Liver (tissue), 9 donors: ENCODE measurements around the gene LDLR. TPM values are rescaled to one million over a fixed set of nuclear protein-coding genes. Genes with fewer than 3 reads are reported as not detected.

Experiments
- DNase-seq: peaks from one replicate; pipeline ENCODE4 v3.0.0-alpha.2; 2017; ENCODE audit warnings: low spot score
- H3K27ac ChIP-seq, 2 donors: one replicate each; pipeline ENCODE4 v1.7.0; 2013; ENCODE audit warnings: inconsistent platforms in 2 of 2, low read length in 2 of 2, control low read depth in 1 of 2, low read depth in 1 of 2, mild to moderate bottlenecking in 1 of 2
- H3K27me3 ChIP-seq, 4 donors: one replicate each; pipeline versions ENCODE4 v1.6.1 to v1.7.0; 2013; ENCODE audit warnings: low read length in 3 of 4, inconsistent platforms in 1 of 4, mild to moderate bottlenecking in 1 of 4, moderate library complexity in 1 of 4; ENCODE audit not compliant: control insufficient read depth in 4 of 4, insufficient read depth in 4 of 4
- H3K36me3 ChIP-seq, 4 donors: one replicate each; pipeline versions ENCODE4 v1.6.1 to v1.7.0; 2013; ENCODE audit warnings: low read length in 3 of 4, mild to moderate bottlenecking in 3 of 4, low read depth in 1 of 4, moderate library complexity in 1 of 4; ENCODE audit not compliant: control insufficient read depth in 4 of 4, insufficient read depth in 3 of 4
- H3K4me1 ChIP-seq, 4 donors: one replicate each; pipeline versions ENCODE4 v1.6.1 to v1.7.0; 2013; ENCODE audit warnings: low read length in 3 of 4, mild to moderate bottlenecking in 3 of 4, moderate library complexity in 1 of 4; ENCODE audit not compliant: control insufficient read depth in 4 of 4, insufficient read depth in 4 of 4
- H3K4me3 ChIP-seq, 3 donors: one replicate each; pipeline versions ENCODE4 v1.6.1 to v1.7.0; 2013; ENCODE audit warnings: low read length in 3 of 3, control low read depth in 1 of 3, low read depth in 1 of 3, mild to moderate bottlenecking in 1 of 3
- H3K9ac ChIP-seq, 2 donors: one replicate each; pipeline ENCODE4 v1.7.0; 2013; ENCODE audit warnings: low read length in 2 of 2, mild to moderate bottlenecking in 2 of 2, moderate library complexity in 2 of 2, control low read depth in 1 of 2, low read depth in 1 of 2
- H3K9me3 ChIP-seq, 4 donors: one replicate each; pipeline versions ENCODE4 v1.6.1 to v1.7.0; 2013; ENCODE audit warnings: low read length in 3 of 4; ENCODE audit not compliant: control insufficient read depth in 4 of 4
- FOXA1 ChIP-seq: IDR thresholded peaks from 2 replicates; pipeline ENCODE4 v1.6.1; 2016; ENCODE audit warnings: antibody characterized with exemption
- HNF4A ChIP-seq, 2 donors: conservative IDR thresholded peaks; 2 replicates each; pipeline ENCODE4 v1.6.1; 2016; ENCODE audit warnings: antibody characterized with exemption in 2 of 2, mild to moderate bottlenecking in 2 of 2
- RXRA ChIP-seq, 2 donors: IDR thresholded peaks; 2 replicates each; pipeline ENCODE4 v1.6.1; 2017 to 2018; ENCODE audit warnings: antibody characterized with exemption in 2 of 2, mild to moderate bottlenecking in 1 of 2
- SP1 ChIP-seq: IDR thresholded peaks from 2 replicates; pipeline ENCODE4 v1.6.1; 2018; ENCODE audit warnings: antibody characterized with exemption, mild to moderate bottlenecking
- TAF1 ChIP-seq: conservative IDR thresholded peaks from 2 replicates; pipeline ENCODE4 v1.6.1; 2016; ENCODE audit warnings: antibody characterized with exemption, mild to moderate bottlenecking
- YY1 ChIP-seq: IDR thresholded peaks from 2 replicates; pipeline ENCODE4 v1.6.1; 2016; ENCODE audit warnings: antibody characterized with exemption, mild to moderate bottlenecking
- WGBS: extraction: QIAGEN DNeasy Blood & Tissue Kit; methylation state at CpG from one replicate; pipeline ENCODE4 v1.1.7; 2013; 5-methylcytosine and 5-hydroxymethylcytosine counted together
- polyA plus RNA-seq, 2 donors: library from polyadenylated mRNA; stranded (reverse) in 1 of 2; unstranded in 1 of 2; fragments of 200-250 nt in 1 of 2; fragments of >200 nt in 1 of 2; fragmentation: Nextera tagmentation in 1 of 2; extraction: Ambion mirVana in 1 of 2; gene quantifications; one replicate each; pipeline versions ENCODE4 v1.2.1 to v1.2.3, GENCODE V29; 2013 to 2015
- total RNA-seq, 2 donors: library from RNA; depleted of rRNA; stranded (reverse); fragments of >200 nt; gene quantifications; one replicate each; pipeline ENCODE4 v1.2.3, GENCODE V29; 2014
- TF ChIP-seq, protein P1 (sequence below): IDR thresholded peaks from 2 replicates; pipeline ENCODE4 v1.6.1; 2016; ENCODE audit warnings: antibody characterized with exemption, mild to moderate bottlenecking
- TF ChIP-seq, protein P2 (sequence below): fragments of 150-350 bp; IDR thresholded peaks from 2 replicates; pipeline ENCODE4 v1.5.1; 2017; ENCODE audit warnings: improper control_type of control experiment, low read depth, low read length; ENCODE audit not compliant: missing input control
- TF ChIP-seq, protein P3 (sequence below): IDR thresholded peaks from 2 replicates; pipeline ENCODE4 v1.6.1; 2016; ENCODE audit warnings: antibody characterized with exemption
- donor health status: healthy.
- donor health status: healthy.
- donor health status: healthy.
- donor health status: healthy.
- donor health status: healthy.

LDLR gene
- total and polyA plus RNA-seq, 4 donors, result 17.3 to 141 (median 63.9) TPM

DNA sequence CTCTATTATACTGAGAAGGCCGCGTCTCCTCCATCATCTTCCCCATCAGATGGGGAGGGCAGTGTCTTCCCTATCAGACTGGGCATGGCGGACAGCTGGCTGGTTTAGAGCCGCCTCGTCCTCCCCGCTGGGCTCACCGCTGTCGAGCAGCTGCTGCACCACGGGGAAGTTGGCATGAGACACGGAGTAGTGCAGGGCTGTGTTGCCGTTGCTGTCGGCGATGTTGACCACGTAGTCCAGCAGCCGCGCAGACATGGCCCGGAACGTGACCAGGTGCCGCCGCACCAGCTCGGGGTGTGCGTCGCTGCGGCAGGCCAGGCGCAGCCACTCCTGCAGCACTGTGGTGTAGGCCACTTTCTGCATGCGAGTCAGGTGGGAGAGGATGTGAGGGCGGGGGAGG is 85.1 kb downstream of the LDLR start (continued):
- TF ChIP-seq, protein P1, sequence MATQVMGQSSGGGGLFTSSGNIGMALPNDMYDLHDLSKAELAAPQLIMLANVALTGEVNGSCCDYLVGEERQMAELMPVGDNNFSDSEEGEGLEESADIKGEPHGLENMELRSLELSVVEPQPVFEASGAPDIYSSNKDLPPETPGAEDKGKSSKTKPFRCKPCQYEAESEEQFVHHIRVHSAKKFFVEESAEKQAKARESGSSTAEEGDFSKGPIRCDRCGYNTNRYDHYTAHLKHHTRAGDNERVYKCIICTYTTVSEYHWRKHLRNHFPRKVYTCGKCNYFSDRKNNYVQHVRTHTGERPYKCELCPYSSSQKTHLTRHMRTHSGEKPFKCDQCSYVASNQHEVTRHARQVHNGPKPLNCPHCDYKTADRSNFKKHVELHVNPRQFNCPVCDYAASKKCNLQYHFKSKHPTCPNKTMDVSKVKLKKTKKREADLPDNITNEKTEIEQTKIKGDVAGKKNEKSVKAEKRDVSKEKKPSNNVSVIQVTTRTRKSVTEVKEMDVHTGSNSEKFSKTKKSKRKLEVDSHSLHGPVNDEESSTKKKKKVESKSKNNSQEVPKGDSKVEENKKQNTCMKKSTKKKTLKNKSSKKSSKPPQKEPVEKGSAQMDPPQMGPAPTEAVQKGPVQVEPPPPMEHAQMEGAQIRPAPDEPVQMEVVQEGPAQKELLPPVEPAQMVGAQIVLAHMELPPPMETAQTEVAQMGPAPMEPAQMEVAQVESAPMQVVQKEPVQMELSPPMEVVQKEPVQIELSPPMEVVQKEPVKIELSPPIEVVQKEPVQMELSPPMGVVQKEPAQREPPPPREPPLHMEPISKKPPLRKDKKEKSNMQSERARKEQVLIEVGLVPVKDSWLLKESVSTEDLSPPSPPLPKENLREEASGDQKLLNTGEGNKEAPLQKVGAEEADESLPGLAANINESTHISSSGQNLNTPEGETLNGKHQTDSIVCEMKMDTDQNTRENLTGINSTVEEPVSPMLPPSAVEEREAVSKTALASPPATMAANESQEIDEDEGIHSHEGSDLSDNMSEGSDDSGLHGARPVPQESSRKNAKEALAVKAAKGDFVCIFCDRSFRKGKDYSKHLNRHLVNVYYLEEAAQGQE, result no peak
- no peak for TF ChIP-seq HNF4A (conservative IDR thresholded peaks at IDR 0.05)
- TF ChIP-seq, protein P2, sequence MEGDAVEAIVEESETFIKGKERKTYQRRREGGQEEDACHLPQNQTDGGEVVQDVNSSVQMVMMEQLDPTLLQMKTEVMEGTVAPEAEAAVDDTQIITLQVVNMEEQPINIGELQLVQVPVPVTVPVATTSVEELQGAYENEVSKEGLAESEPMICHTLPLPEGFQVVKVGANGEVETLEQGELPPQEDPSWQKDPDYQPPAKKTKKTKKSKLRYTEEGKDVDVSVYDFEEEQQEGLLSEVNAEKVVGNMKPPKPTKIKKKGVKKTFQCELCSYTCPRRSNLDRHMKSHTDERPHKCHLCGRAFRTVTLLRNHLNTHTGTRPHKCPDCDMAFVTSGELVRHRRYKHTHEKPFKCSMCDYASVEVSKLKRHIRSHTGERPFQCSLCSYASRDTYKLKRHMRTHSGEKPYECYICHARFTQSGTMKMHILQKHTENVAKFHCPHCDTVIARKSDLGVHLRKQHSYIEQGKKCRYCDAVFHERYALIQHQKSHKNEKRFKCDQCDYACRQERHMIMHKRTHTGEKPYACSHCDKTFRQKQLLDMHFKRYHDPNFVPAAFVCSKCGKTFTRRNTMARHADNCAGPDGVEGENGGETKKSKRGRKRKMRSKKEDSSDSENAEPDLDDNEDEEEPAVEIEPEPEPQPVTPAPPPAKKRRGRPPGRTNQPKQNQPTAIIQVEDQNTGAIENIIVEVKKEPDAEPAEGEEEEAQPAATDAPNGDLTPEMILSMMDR, result no peak
- no peak for TF ChIP-seq SP1

DNA sequence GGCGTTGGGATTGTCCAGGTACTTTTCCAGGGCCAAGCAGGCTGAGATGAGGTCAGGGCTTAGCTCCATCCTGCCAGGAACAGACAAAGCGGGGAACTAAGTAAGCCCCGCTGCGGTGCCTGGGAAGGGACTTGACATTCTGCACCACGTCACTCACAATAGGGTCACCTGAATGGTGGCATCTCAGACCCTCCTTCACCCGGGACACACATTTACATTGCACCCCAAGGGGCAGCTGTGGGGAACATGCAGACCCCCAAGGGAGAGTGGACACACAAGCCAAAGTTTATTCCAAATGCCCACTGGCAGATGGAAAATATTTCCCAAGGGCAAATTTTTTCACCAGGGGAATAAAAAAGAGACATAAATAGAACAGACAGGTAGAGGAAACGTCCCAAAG is 86.7 kb downstream of the LDLR start:
- peaks cover 3 to 17% (median 8%) of the 10 kb centered on the region in 4 donors for H3K4me1 ChIP-seq
- H3K36me3 ChIP-seq, result peaks cover 4 to 42% (median 15%) of the 10 kb centered on the region in 4 donors
- H3K9ac ChIP-seq, result no peak overlapping the region
- WGBS, result 94% methylated on average over 7 of the region's 7 CpGs
- TF ChIP-seq, protein P1, result no peak
- no peak for TF ChIP-seq RXRA (IDR thresholded peaks at IDR 0.05)
- TF ChIP-seq, protein P3, sequence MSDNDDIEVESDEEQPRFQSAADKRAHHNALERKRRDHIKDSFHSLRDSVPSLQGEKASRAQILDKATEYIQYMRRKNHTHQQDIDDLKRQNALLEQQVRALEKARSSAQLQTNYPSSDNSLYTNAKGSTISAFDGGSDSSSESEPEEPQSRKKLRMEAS, result no peak
- no peak for TF ChIP-seq TAF1
- TF ChIP-seq YY1, result no peak
- no peak for TF ChIP-seq HNF4A (conservative IDR thresholded peaks at IDR 0.05)
- TF ChIP-seq FOXA1, result no peak
- no peaks in the 10 kb centered on the region for H3K27me3 ChIP-seq
- no peak overlapping the region for H3K27ac ChIP-seq
- no peaks in the 10 kb centered on the region for H3K9me3 ChIP-seq
- DNase-seq, result no peak
- H3K4me3 ChIP-seq, result no peak overlapping the region
